Natural killer cell treated with Interleukin-12 subunit alpha and Interleukin-12 subunit beta and Interleukin-15 and Interleukin-18, amount 100 ng/mL, for 72 hours (primary cell): Measurements from ENCODE around the gene BICDL2. TPM values are rescaled to one million over a fixed set of nuclear protein-coding genes. Genes with fewer than 3 reads are reported as not detected.

Source experiments
- ATAC-seq, 2 donors: fragments of 150-1000 bp; cut with Tn5 transposase in 1 of 2; sonication (Bioruptor Pico), chemical (Tn5 transposase) in 1 of 2; 2 replicates each; pipeline ENCODE4 v1.10.0; 2021
- DNase-seq: peaks from one replicate; pipeline ENCODE4 v3.0.0; 2022; ENCODE audit warnings: low spot score
- H3K27ac Mint-ChIP-seq, 2 donors: 1 replicate in 1 of 2; 2 replicates in 1 of 2; pipeline ENCODE4 v1.8.0; 2022; ENCODE audit warnings: mixed read lengths in 2 of 2, mild to moderate bottlenecking in 1 of 2, moderate library complexity in 1 of 2
- H3K27me3 Mint-ChIP-seq, 2 donors: 1 replicate in 1 of 2; 2 replicates in 1 of 2; pipeline ENCODE4 v1.8.0; 2022; ENCODE audit warnings: mixed read lengths in 2 of 2
- H3K36me3 Mint-ChIP-seq: one replicate; pipeline ENCODE4 v1.8.0; 2022; ENCODE audit warnings: mixed read lengths
- H3K4me1 Mint-ChIP-seq, 2 donors: 1 replicate in 1 of 2; 2 replicates in 1 of 2; pipeline ENCODE4 v1.8.0; 2022; ENCODE audit warnings: low read depth in 2 of 2, mixed read lengths in 2 of 2, mild to moderate bottlenecking in 1 of 2
- H3K4me3 Mint-ChIP-seq: one replicate; pipeline ENCODE4 v1.8.0; 2022; ENCODE audit warnings: mixed read lengths
- H3K9me3 Mint-ChIP-seq: 2 replicates; pipeline ENCODE4 v1.8.0; 2022; ENCODE audit warnings: mixed read lengths
- total RNA-seq, 2 donors: library from RNA; stranded (reverse); gene quantifications; one replicate each; pipeline ENCODE4 v1.2.3, GENCODE V29; 2022

Gene BICDL2
- total RNA-seq, 2 donors from 2014 or later, result 0.50 to 0.67 TPM

GRCh38 chr16:3022684-3023414, 13.9 kb downstream of the BICDL2 start:
- H3K27me3 Mint-ChIP-seq, result no peaks in the 10 kb centered on the region
- ATAC-seq, result no peak
- DNase-seq, result no peak
- H3K36me3 Mint-ChIP-seq, result no peaks in the 10 kb centered on the region
- H3K9me3 Mint-ChIP-seq, result no peaks in the 10 kb centered on the region
- H3K4me1 Mint-ChIP-seq, result peaks cover 32 to 34% of the 10 kb centered on the region in 2 donors
- H3K4me3 Mint-ChIP-seq, result peak overlapping the region; percentile 88
- peak overlapping the region; percentile 87 to 90 for H3K27ac Mint-ChIP-seq

DNA sequence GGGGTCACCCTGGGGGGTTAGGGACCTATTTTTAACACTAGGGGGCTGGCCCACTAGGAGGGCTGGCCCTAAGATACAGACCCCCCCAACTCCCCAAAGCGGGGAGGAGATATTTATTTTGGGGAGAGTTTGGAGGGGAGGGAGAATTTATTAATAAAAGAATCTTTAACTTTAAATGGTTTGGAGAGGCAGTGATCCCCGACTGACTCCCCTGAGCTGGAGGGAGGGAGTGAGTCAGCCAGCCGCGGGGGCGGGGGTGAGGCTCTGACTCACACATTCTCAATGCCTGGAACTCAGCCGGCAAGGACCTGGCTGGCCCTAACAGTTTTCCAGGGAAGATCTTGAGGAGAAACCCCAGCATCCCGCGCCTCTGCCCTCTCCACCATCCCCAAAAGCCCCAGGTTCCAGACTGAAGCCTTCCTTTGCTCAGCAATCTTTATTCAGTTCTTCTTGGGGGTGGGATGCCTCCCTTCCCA, 14.5 kb downstream of the BICDL2 start:
- Mint-ChIP-seq H3K36me3 (no peaks in the 10 kb centered on the region), H3K4me1 (peaks cover 32% of the 10 kb centered on the region in 2 donors), H3K9me3 (no peaks in the 10 kb centered on the region), H3K27me3 (no peaks in the 10 kb centered on the region), H3K4me3 (peak overlapping the region; percentile 88), H3K27ac (peak overlapping the region; percentile 87 to 90)
- DNase-seq, result peak; percentile 90
- ATAC-seq, result peak; percentile 48 to 64

DNA sequence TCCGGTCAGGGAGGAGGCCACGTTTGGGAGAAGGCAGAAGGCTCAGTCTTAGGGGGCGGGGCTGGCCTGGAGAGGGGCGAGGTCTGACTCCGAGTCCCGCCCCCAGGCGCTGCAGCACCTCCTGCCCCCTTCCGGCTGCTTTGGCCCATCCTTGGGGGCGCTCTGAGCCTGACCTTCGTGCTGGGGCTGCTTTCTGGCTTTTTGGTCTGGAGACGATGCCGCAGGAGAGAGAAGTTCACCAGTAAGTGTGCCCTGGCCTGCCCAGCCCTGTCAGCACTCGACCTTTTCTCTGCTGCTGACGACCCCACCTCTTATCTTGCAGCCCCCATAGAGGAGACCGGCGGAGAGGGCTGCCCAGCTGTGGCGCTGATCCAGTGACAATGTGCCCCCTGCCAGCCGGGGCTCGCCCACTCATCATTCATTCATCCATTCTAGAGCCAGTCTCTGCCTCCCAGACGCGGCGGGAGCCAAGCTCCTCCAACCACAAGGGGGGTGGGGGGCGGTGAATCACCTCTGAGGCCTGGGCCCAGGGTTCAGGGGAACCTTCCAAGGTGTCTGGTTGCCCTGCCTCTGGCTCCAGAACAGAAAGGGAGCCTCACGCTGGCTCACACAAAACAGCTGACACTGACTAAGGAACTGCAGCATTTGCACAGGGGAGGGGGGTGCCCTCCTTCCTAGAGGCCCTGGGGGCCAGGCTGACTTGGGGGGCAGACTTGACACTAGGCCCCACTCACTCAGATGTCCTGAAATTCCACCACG, 15.1 kb downstream of the BICDL2 start:
- Mint-ChIP-seq H3K9me3 (no peaks in the 10 kb centered on the region), H3K27ac (peak overlapping the region; percentile 87 to 90), H3K4me1 (peaks cover 32% of the 10 kb centered on the region in 2 donors), H3K4me3 (peak overlapping the region; percentile 88), H3K36me3 (no peaks in the 10 kb centered on the region), H3K27me3 (no peaks in the 10 kb centered on the region)
- DNase-seq, result peak; percentile 79
- peak; percentile 44 to 56 for ATAC-seq

DNA sequence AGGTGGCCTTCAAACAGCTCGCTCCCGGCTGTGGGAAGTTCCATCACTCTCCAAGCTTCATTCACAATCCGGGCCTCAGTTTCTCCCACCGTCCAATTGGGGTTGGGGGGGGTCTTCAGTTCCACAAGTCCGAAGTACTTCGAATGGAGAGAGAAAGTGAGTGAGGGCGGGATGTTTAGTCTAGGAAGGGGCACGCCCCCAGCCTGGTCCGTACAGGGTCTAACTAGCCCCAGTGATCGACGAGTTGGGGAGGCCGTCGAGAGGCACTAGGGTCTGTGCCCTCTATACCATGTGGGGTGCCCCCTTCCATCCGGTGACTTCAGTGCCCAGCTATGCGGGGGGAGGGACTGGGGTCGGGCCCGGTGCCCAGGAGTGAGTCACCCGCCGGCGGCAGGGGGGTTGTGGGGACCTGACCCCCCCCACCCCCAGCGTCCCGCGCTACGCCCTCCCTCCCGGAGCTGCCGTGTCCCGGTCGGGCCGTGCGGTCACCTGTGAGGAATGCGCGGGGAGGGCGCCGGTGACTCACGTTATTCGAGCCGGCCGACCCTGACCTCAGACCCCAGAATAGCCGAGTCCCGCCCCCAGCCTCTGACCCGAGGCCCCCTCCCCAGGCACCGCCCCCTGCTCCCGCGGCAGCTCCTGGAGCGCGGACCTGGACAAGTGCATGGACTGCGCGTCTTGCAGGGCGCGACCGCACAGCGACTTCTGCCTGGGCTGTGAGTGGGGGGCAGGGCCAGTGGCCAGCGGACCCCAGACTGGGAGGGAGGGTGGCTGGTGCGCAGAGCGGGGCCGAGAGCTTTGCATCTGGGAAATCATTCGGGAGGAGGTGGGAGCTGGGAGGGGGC, 15.9 kb downstream of the BICDL2 start:
- peak overlapping the region; percentile 87 to 90 for H3K27ac Mint-ChIP-seq
- H3K4me3 Mint-ChIP-seq, result peak overlapping the region; percentile 88
- H3K27me3 Mint-ChIP-seq, result no peaks in the 10 kb centered on the region
- no peaks in the 10 kb centered on the region for H3K36me3 Mint-ChIP-seq
- no peaks in the 10 kb centered on the region for H3K9me3 Mint-ChIP-seq
- peak; percentile 2 to 4 for ATAC-seq
- DNase-seq, result no peak
- peaks cover 32% of the 10 kb centered on the region in 2 donors for H3K4me1 Mint-ChIP-seq

- no peaks in the 10 kb centered on the region for H3K9me3 Mint-ChIP-seq
- peak within 1 kb of the TSS; percentile 88 for H3K4me3 Mint-ChIP-seq
- H3K4me1 Mint-ChIP-seq, result peaks cover 32% of the 10 kb centered on the region in 2 donors
- no peaks in the 10 kb centered on the region for H3K36me3 Mint-ChIP-seq
- no peaks in the 10 kb centered on the region for H3K27me3 Mint-ChIP-seq
- DNase-seq (peak; percentile 87), ATAC-seq (peak; percentile 64 to 74)
- H3K27ac Mint-ChIP-seq, result peak within 1 kb of the TSS; percentile 87 to 90
Measured at GRCh38 chr16:3020247-3020603, 16.5 kb downstream of the BICDL2 start, which contains the start of gene TNFRSF12A. TSS of gene TNFRSF12A (plus strand) at chr16:3020368. CDS start at chr16:3020398, 30 bp downstream.

DNA sequence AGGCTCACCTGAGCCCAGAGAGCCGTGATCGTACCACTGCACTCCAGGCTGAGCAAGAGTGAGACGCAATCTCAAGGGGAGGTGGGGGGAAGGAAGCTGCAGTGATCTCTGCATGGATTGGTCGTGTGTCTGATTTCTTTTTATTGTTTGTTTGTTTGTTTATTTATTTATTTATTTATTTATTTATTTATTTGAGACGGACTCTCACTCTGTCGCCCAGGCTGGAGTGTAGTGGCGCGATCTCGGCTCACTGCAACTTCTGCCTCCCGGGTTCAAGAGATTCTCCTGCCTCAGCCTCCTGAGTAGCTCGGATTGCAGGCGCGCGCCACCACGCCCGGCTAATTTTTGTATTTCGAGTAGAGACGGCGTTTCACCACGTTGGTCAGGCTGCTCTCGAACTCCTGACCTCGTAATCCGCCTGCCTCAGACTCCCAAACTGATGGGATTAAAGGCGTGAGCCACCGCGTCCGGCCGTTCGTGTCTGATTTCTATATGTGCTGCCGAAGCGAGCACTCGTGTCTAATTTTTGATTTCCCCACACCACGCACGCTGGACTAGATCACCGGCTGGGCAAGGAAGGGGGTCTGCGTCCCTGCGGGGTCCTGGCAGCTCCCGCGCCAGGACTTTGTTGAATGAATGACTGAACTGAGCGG, 17.0 kb downstream of the BICDL2 start:
- no peaks in the 10 kb centered on the region for H3K36me3 Mint-ChIP-seq
- no peak for DNase-seq
- no peak for ATAC-seq
- no peaks in the 10 kb centered on the region for H3K27me3 Mint-ChIP-seq
- H3K4me1 Mint-ChIP-seq, result peaks cover 32% of the 10 kb centered on the region in 2 donors
- peak overlapping the region; percentile 88 for H3K4me3 Mint-ChIP-seq
- no peaks in the 10 kb centered on the region for H3K9me3 Mint-ChIP-seq
- peak overlapping the region; percentile 46 to 72 for H3K27ac Mint-ChIP-seq

GRCh38 chr16:3017794-3018506, 18.8 kb downstream of the BICDL2 start, which contains the start of gene CLDN6:
TSS of gene CLDN6 (minus strand) at chr16:3018183. CDS start at chr16:3016021, 2,162 bp downstream.
- H3K4me1 Mint-ChIP-seq, result peaks cover 19 to 23% of the 10 kb centered on the region in 2 donors
- peaks cover 0 to 4% of the 10 kb centered on the region in 2 donors for H3K27me3 Mint-ChIP-seq
- H3K36me3 Mint-ChIP-seq, result no peaks in the 10 kb centered on the region
- DNase-seq (no peak), ATAC-seq (no peak)
- no peak within 1 kb of the TSS for H3K4me3 Mint-ChIP-seq
- H3K27ac Mint-ChIP-seq, result no peak within 1 kb of the TSS
- no peaks in the 10 kb centered on the region for H3K9me3 Mint-ChIP-seq

DNA sequence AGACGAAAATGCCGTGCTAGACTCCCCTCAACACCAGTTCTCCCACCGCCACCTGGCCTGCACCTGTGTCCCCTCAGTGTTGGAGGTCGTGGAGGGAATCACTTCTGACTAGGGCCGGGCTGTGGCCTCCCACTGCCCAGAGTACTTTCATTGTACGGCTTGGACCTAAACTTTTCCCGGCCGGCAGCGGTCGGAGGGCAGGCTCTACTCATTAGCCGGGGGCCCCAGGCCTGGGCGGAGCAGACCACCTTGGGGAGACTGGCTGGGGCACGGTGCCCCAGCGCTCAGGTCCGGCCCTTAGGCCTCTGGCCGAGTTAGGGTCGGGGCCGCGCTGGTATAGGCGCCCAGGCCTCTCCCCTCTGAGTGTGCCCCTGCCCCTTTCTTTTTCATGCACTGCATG, 19.4 kb downstream of the BICDL2 start:
- Mint-ChIP-seq H3K4me3 (no peak overlapping the region), H3K27ac (no peak overlapping the region), H3K36me3 (no peaks in the 10 kb centered on the region), H3K9me3 (no peaks in the 10 kb centered on the region), H3K4me1 (peaks cover 13 to 17% of the 10 kb centered on the region in 2 donors), H3K27me3 (peaks cover 0 to 4% of the 10 kb centered on the region in 2 donors)
- no peak for ATAC-seq
- no peak for DNase-seq

DNA sequence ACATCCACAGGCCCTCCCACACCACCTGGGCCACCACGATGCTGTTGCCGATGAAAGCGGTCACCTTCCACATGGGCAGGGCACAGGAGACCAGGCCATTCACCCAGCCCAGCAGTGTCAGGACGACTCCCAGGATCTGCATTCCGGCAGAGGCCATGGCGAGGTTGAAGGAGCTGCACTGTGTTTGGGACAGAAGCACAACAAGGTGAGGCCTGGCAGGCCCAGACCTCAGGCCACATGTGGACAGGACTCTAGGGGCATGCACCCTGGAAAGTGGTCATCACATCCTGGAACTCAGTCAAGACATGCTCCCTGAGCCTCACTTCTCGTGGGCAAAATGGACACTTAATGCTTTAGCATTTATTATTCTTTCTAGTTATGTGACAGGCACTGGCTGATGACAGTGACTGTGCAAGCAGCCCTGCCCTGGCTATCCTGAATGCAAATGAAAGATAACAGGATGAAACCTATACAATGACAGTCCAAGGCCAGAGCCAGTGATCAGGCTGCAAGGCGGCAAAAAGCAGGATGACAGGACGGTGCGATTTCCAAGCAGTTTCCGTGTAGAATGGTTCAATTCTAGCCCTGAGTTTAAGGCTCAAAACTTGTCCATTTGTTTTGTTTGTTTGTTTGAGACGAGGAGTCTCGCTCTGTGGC, 20.8 kb downstream of the BICDL2 start:
- Mint-ChIP-seq H3K27me3 (peaks cover 0 to 4% of the 10 kb centered on the region in 2 donors), H3K27ac (no peak overlapping the region), H3K36me3 (no peaks in the 10 kb centered on the region), H3K4me1 (peaks cover 3 to 5% of the 10 kb centered on the region in 2 donors), H3K4me3 (no peak overlapping the region), H3K9me3 (no peaks in the 10 kb centered on the region)
- ATAC-seq (no peak), DNase-seq (no peak)

- Mint-ChIP-seq H3K4me3 (no peak overlapping the region), H3K4me1 (peaks cover 2 to 3% of the 10 kb centered on the region in 2 donors), H3K9me3 (no peaks in the 10 kb centered on the region), H3K27me3 (peaks cover 0 to 4% of the 10 kb centered on the region in 2 donors), H3K27ac (no peak overlapping the region), H3K36me3 (no peaks in the 10 kb centered on the region)
- no peak for ATAC-seq
- DNase-seq, result no peak
Measured at GRCh38 chr16:3014971-3015370, 21.8 kb downstream of the BICDL2 start.

GRCh38 chr16:3013998-3014690, 22.6 kb downstream of the BICDL2 start:
- H3K9me3 Mint-ChIP-seq, result no peaks in the 10 kb centered on the region
- no peak overlapping the region for H3K27ac Mint-ChIP-seq
- no peak for ATAC-seq
- no peak overlapping the region for H3K4me3 Mint-ChIP-seq
- H3K4me1 Mint-ChIP-seq, result no peaks in the 10 kb centered on the region
- H3K27me3 Mint-ChIP-seq, result peaks cover 0 to 4% of the 10 kb centered on the region in 2 donors
- no peaks in the 10 kb centered on the region for H3K36me3 Mint-ChIP-seq
- no peak for DNase-seq
